Pancreas (tissue), 10 donors: ENCODE measurements around the gene ULK4. TPM values are rescaled to one million over a fixed set of nuclear protein-coding genes. Genes with fewer than 3 reads are reported as not detected.

Experiments used
- ATAC-seq, 4 donors: fragments of 200-7000 bp; cut with Tn5 transposase; one replicate each; pipeline versions ENCODE4 v1.8.0 to v1.9.1; 2020; ENCODE audit warnings: mild to moderate bottlenecking in 4 of 4, moderate library complexity in 4 of 4
- DNase-seq, 6 donors: peaks; one replicate each; pipeline ENCODE4 v3.0.0-alpha.2; 2020
- FAIRE-seq: peaks from 2 replicates; lab custom pipeline; 2012; peaks lifted over from hg19 to GRCh38; lab: Jason Lieb, UNC
- H3K27ac ChIP-seq, 4 donors: fragments of 200-600 bp; sonication (generic); 1 replicate in 3 of 4; 2 replicates in 1 of 4; pipeline versions ENCODE4 v1.5.0 to v1.8.0; 2020
- H3K27me3 ChIP-seq, 4 donors: fragments of 200-600 bp; one replicate each; pipeline ENCODE4 v1.8.0; 2021
- H3K36me3 ChIP-seq, 3 donors: fragments of 200-600 bp; sonication (generic) in 1 of 3; one replicate each; pipeline versions ENCODE4 v1.5.0 to v1.8.0; 2020 to 2021
- H3K4me1 ChIP-seq, 3 donors: fragments of 200-600 bp; one replicate each; pipeline ENCODE4 v1.8.0; 2021
- H3K4me3 ChIP-seq, 4 donors: fragments of 200-600 bp; sonication (generic) in 2 of 4; one replicate each; pipeline versions ENCODE4 v1.5.0 to v1.8.0; 2020 to 2021
- H3K9me3 ChIP-seq, 4 donors: fragments of 200-600 bp; one replicate each; pipeline ENCODE4 v1.8.0; 2021
- WGBS, 2 donors: extraction: QIAGEN DNeasy Blood & Tissue Kit; methylation state at CpG; one replicate each; pipeline ENCODE4 v1.1.7; 2013; 5-methylcytosine and 5-hydroxymethylcytosine counted together
- intact Hi-C, 3 donors: fragments of 100-400 bp; cut with DNase I; formaldehyde crosslinking; loops; one replicate each; pipeline versions ENCODE4 v1.11.1 to v1.14.2; 2022
- polyA plus RNA-seq, 2 donors: library from polyadenylated mRNA; stranded (reverse); fragments of 200-250 nt; gene quantifications; one replicate each; pipeline ENCODE4 v1.2.3, GENCODE V29; 2013
- total RNA-seq, 6 donors: library from RNA; stranded (reverse); fragmentation: NEBNext Ultra II Directional in 4 of 6; extraction: Animal tissue kit (Norgen Biotek cat#: 25700) in 4 of 6; gene quantifications; one replicate each; pipeline versions ENCODE4 v1.2.1 to v1.2.4, GENCODE V29; 2021 to 2023
- TF ChIP-seq, protein P1 (sequence below), 4 donors: fragments of 200-600 bp; sonication (generic) in 3 of 4; IDR thresholded peaks; one replicate each; pipeline versions ENCODE4 v1.5.0 to v1.8.0; 2021; ENCODE audit warnings: antibody characterized with exemption in 4 of 4
- donor health status: healthy with polysubstance abuse.
- donor health status: DM: no; HTN: no; CAD: no; lungs with moderate emphysema.
- donor health status: DM: no; HTN: no; CAD: no.
- donor health status: control.
- donor health status: control.
- donor health status: Bipolar disorder and iron deficiency.
- donor health status: DM: yes; HTN: yes; CAD: no.
- donor health status: DM: no; HTN: no; CAD: no.
- donor health status: DM: no; HTN: no; CAD: no.
- donor health status: DM: yes; HTN: yes; CAD: no.

Gene ULK4
- total and polyA plus RNA-seq, 8 donors, result 2.3 to 8.6 (median 4.2) TPM

DNA sequence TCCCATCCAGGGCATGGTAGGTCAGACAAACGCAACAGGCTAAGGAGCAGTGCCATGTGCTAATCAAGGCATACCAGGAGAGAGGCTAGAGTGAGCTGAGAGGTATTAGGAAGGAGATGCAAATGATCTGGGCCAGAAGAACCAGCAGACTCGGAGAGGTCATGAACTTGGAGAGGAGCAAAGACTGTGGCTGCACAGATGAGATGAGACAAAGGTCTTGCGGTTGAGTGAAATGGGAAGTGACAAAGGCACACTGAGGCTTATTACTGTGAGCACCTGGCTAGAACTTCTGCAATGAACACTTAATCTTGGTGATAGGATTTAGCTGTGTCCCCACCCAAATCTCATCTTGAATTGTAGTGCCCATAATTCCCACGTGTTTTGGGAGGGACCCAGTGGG lies 380.2 kb downstream of the ULK4 start:
- Histone ChIP-seq H3K4me1 (no peaks in the 10 kb centered on the region), H3K27ac (no peak overlapping the region), H3K9me3 (no peaks in the 10 kb centered on the region), H3K36me3 (no peaks in the 10 kb centered on the region), H3K4me3 (no peak overlapping the region), H3K27me3 (no peaks in the 10 kb centered on the region)
- DNase-seq, result no peak
- WGBS, 2 donors, result 90 to 93% methylated on average over 4 of the region's 4 CpGs
- TF ChIP-seq, protein P1, sequence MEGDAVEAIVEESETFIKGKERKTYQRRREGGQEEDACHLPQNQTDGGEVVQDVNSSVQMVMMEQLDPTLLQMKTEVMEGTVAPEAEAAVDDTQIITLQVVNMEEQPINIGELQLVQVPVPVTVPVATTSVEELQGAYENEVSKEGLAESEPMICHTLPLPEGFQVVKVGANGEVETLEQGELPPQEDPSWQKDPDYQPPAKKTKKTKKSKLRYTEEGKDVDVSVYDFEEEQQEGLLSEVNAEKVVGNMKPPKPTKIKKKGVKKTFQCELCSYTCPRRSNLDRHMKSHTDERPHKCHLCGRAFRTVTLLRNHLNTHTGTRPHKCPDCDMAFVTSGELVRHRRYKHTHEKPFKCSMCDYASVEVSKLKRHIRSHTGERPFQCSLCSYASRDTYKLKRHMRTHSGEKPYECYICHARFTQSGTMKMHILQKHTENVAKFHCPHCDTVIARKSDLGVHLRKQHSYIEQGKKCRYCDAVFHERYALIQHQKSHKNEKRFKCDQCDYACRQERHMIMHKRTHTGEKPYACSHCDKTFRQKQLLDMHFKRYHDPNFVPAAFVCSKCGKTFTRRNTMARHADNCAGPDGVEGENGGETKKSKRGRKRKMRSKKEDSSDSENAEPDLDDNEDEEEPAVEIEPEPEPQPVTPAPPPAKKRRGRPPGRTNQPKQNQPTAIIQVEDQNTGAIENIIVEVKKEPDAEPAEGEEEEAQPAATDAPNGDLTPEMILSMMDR (IDR thresholded peaks at IDR 0.05), result no peak
- FAIRE-seq, result no peak
- intact Hi-C loops, result no loop called here
- ATAC-seq, result no peak

DNA sequence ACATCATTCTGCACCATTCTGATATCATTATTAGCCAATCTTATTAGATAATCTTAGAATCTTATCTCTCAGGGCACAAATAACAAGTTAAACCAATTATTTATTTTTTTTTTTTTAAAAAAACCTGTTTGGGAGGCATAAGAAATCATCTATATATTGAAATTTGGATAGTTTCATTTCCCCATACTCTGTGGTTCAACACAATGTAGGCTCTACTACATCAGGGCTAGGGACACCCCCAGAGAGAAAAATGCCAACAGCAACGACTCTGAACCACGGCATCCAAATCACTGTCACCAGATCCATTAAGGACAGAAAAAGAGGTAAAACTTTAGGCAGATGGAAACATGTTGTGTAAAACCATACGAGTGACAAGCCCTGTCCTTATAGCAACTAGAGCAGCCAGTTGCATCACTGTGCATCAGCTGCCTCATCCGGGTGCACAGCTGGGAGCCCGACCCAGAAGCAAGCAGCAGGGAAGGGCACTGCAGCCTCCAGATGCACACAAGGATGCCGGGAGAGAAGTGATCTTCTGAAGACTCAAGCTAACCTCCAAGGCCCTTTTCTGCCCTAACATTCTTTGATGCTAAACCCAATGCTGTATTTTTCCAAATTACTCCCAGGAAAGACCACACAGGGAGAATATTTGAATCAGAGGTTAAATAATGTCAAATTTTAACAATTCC lies 381.5 kb downstream of the ULK4 start:
- Histone ChIP-seq H3K27me3 (no peaks in the 10 kb centered on the region), H3K36me3 (no peaks in the 10 kb centered on the region), H3K4me1 (no peaks in the 10 kb centered on the region), H3K27ac (no peak overlapping the region), H3K4me3 (no peak overlapping the region), H3K9me3 (no peaks in the 10 kb centered on the region)
- no peak for ATAC-seq
- DNase-seq, result no peak
- intact Hi-C loops, result no loop called here
- no peak for FAIRE-seq
- TF ChIP-seq, protein P1 (IDR thresholded peaks at IDR 0.05), result no peak
- WGBS, 2 donors, result 82 to 94% methylated on average over 6 of the region's 6 CpGs

DNA sequence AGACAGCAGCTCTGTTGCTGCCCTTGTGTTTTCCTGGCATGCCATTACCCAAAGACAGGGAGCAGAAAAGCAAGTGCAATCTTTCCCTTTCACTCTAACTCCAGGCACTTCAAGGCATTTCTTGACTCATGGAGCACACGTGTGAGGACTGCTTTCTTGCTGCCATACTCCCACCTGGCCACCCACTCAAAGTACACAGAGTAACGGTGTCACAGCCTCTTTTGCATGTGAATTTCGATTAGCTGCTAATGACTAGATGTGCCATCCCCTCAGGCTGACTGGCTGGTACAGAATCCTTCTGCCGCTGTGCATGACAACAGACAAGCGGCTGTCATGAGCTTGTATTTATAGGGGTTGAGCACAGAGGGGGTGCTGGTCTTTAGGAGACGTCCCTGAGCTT lies 382.0 kb downstream of the ULK4 start:
- no peak overlapping the region for H3K27ac ChIP-seq
- no peaks in the 10 kb centered on the region for H3K36me3 ChIP-seq
- DNase-seq (no peak), ATAC-seq (no peak), FAIRE-seq (no peak)
- no peaks in the 10 kb centered on the region for H3K27me3 ChIP-seq
- TF ChIP-seq, protein P1 (IDR thresholded peaks at IDR 0.05), result no peak
- H3K4me3 ChIP-seq, result no peak overlapping the region
- H3K4me1 ChIP-seq, result no peaks in the 10 kb centered on the region
- H3K9me3 ChIP-seq, result no peaks in the 10 kb centered on the region
- intact Hi-C loops, result no loop called here
- WGBS, 2 donors, result 88 to 93% methylated on average over 6 of the region's 6 CpGs

DNA sequence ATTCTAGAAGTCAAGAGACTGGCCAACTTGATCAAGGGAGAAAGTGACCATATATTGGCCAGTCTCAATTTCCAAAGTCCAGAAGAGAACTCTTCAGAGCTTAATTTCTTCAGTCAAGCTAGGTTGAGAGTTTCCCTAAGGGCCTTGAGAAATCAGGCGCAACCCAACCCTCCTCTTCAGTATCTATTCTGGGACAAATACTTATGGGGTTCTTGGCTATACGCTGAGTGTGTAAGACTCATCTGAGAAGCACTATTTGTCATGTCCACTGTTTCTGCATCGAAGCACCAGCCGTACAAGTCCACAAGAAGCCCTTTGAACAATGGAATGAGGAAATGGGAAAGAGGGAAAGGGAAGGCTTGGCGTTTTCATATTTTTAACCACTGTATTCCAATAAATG lies 383.1 kb downstream of the ULK4 start:
- H3K27me3 ChIP-seq, result no peaks in the 10 kb centered on the region
- 84 to 86% methylated on average over 5 of the region's 5 CpGs for WGBS, 2 donors
- ATAC-seq (no peak), FAIRE-seq (no peak), DNase-seq (no peak)
- no peaks in the 10 kb centered on the region for H3K9me3 ChIP-seq
- intact Hi-C loops, result no loop called here
- TF ChIP-seq, protein P1 (IDR thresholded peaks at IDR 0.05), result no peak
- no peaks in the 10 kb centered on the region for H3K4me1 ChIP-seq
- H3K4me3 ChIP-seq, result no peak overlapping the region
- no peaks in the 10 kb centered on the region for H3K36me3 ChIP-seq
- H3K27ac ChIP-seq, result no peak overlapping the region

DNA sequence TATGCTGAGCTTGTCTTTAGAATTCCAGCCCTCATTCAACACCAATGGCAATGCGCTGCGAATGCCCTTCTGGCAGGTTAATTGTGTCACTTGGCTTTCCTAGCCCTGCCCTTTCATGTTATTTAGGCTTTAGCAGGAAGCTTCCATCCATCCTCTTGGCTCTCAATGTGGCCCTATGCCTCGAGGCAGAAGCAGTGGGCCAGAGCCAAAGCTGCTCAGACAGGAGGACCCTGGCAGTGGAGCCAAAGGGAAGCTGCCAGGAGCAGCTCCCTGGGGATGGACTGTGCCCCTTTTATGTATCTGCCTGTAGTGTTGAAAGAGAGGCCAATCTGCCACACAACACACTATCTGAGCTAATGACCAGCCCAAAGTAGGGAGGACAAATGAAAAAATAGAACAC lies 386.2 kb downstream of the ULK4 start:
- intact Hi-C loops, result no loop called here
- ATAC-seq, result no peak
- 79 to 95% methylated on average over 3 of the region's 3 CpGs for WGBS, 2 donors
- Histone ChIP-seq H3K36me3 (no peaks in the 10 kb centered on the region), H3K4me1 (no peaks in the 10 kb centered on the region), H3K27me3 (no peaks in the 10 kb centered on the region), H3K27ac (no peak overlapping the region), H3K4me3 (no peak overlapping the region), H3K9me3 (no peaks in the 10 kb centered on the region)
- no peak for FAIRE-seq
- TF ChIP-seq, protein P1 (IDR thresholded peaks at IDR 0.05), result no peak
- no peak for DNase-seq
